HepG2 (cell line): Measurements from ENCODE around the gene NUDT2. TPM values are rescaled to one million over a fixed set of nuclear protein-coding genes. Genes with fewer than 3 reads are reported as not detected.

Experiments
- ATAC-seq: fragments of 200-7000 bp; cut with Tn5 transposase; 3 replicates; pipeline ENCODE4 v1.9.1; 2020; ENCODE audit warnings: mild to moderate bottlenecking, moderate library complexity
- BruUV-seq: library from RNA; stranded (reverse); fragments of 400-500 nt; replicated peaks from 2 replicates; lab custom pipeline; 2021; lab: Mats Ljungman, UMichigan
- CTCF ChIA-PET: fragments of 300-600 bp; formaldehyde crosslinking; extraction: SDS; loops from one replicate; lab custom pipeline; 2021; ENCODE audit warnings: low total read pairs, inconsistent platforms, low intra/inter-chr PET ratio; lab: Yijun Ruan, JAX
- POLR2A ChIA-PET: fragments of 350-600 bp; sonication (Branson Sonifier 250); formaldehyde crosslinking; loops from one replicate; lab custom pipeline; 2020; ENCODE audit warnings: antibody characterized with exemption, inconsistent platforms; lab: Yijun Ruan, JAX
- DNase-seq: peaks from one replicate; pipeline ENCODE4 v3.0.0-alpha.2; 2015; ENCODE audit warnings: low spot score
- FAIRE-seq: peaks from 3 replicates; lab custom pipeline; 2011; peaks lifted over from hg19 to GRCh38; lab: Jason Lieb, UNC
- H2AFZ ChIP-seq: one replicate; pipeline ENCODE4 v1.6.1; 2011; ENCODE audit warnings: low read length, inconsistent platforms
- H3K27ac ChIP-seq: fragments of 300-600 bp; 3 replicates; pipeline ENCODE4 v1.8.0; 2011; ENCODE audit warnings: mixed run types, mild to moderate bottlenecking, mixed read lengths, low read length, inconsistent platforms; ENCODE audit not compliant: insufficient read depth; ENCODE audit errors: extremely low read length
- H3K27me3 ChIP-seq, 2 experiments: fragments of 200-600 bp in 1 of 2; 2 replicates in 1 of 2; 3 replicates in 1 of 2; pipeline versions ENCODE4 v1.6.0 to v1.8.0; 2011; ENCODE audit warnings: low read length in 2 of 2, mild to moderate bottlenecking in 2 of 2, moderate library complexity in 2 of 2, inconsistent platforms in 1 of 2; ENCODE audit not compliant: insufficient read depth in 2 of 2, control insufficient read depth in 1 of 2
- H3K36me3 ChIP-seq, 2 experiments: fragments of 200-600 bp in 1 of 2; replicated peaks in 1 of 2; 2 replicates in 1 of 2; 3 replicates in 1 of 2; pipeline versions ENCODE4 v1.5.1 to v1.8.0; 2011; ENCODE audit warnings: low read length in 2 of 2, inconsistent platforms in 1 of 2; ENCODE audit not compliant: insufficient read depth in 2 of 2, control insufficient read depth in 1 of 2
- H3K4me1 ChIP-seq: 2 replicates; pipeline ENCODE4 v1.5.1; 2012; ENCODE audit warnings: low read length, inconsistent platforms; ENCODE audit not compliant: insufficient read depth
- H3K4me2 ChIP-seq: 2 replicates; pipeline ENCODE4 v1.6.0; 2011; ENCODE audit warnings: low read depth, low read length, inconsistent platforms
- H3K4me3 ChIP-seq, 3 experiments: fragments of 200-600 bp in 1 of 3; sonication (generic), shearing (Covaris generic) in 1 of 3; replicated peaks in 1 of 3; 2 replicates each; pipeline ENCODE4 v1.5.1; 2011 to 2016; ENCODE audit warnings: low read length in 3 of 3, inconsistent platforms in 2 of 3, low read depth in 2 of 3, mild to moderate bottlenecking in 2 of 3, control low read depth in 1 of 3, mixed read lengths in 1 of 3; ENCODE audit not compliant: insufficient read depth in 1 of 3
- H3K79me2 ChIP-seq: one replicate; pipeline ENCODE4 v1.6.1; 2011; ENCODE audit warnings: low read length, inconsistent platforms; ENCODE audit not compliant: insufficient read depth
- H3K9ac ChIP-seq: 2 replicates; pipeline ENCODE4 v1.6.0; 2011; ENCODE audit warnings: mild to moderate bottlenecking, low read depth, low read length, inconsistent platforms; ENCODE audit not compliant: insufficient read depth
- H3K9me3 ChIP-seq: 2 replicates; pipeline ENCODE4 v1.5.1; 2012; ENCODE audit warnings: mild to moderate bottlenecking, low read length
- H4K20me1 ChIP-seq: 2 replicates; pipeline ENCODE4 v1.6.0; 2011; ENCODE audit warnings: inconsistent platforms, mild to moderate bottlenecking, low read length, moderate library complexity; ENCODE audit not compliant: insufficient read depth
- HDAC1 ChIP-seq: sonication (generic); formaldehyde crosslinking; IDR thresholded peaks from 2 replicates; pipeline ENCODE4 v1.5.1; 2020; ENCODE audit warnings: mild to moderate bottlenecking, missing genetic modification reagents
- THRA ChIP-seq: sonication (generic); formaldehyde crosslinking; IDR thresholded peaks from 2 replicates; pipeline ENCODE4 v1.4.0; 2020; ENCODE audit warnings: missing genetic modification reagents, borderline replicate concordance
- ZBTB39 ChIP-seq: sonication (generic); formaldehyde crosslinking; IDR thresholded peaks from 2 replicates; pipeline ENCODE4 v1.5.0; 2020; ENCODE audit warnings: missing genetic modification reagents
- ZMYM4 ChIP-seq: sonication (generic); formaldehyde crosslinking; IDR thresholded peaks from 2 replicates; pipeline ENCODE4 v1.8.1; 2023; ENCODE audit warnings: mild to moderate bottlenecking, missing genetic modification reagents
- ZNF224 ChIP-seq: sonication (generic); formaldehyde crosslinking; IDR thresholded peaks from 2 replicates; pipeline ENCODE4 v1.5.0; 2020; ENCODE audit warnings: mild to moderate bottlenecking, missing genetic modification reagents
- WGBS: methylation state at CpG from one replicate; pipeline ENCODE4 v1.1.6; 2017; ENCODE audit warnings: low lambda C conversion rate; 5-methylcytosine and 5-hydroxymethylcytosine counted together
- in situ Hi-C: cut with HindIII; loops from 2 replicates; pipeline ENCODE4 v1.10.0; 2017; ENCODE audit warnings: low pct_unique_long_range_greater_than_20kb; ENCODE audit not compliant: extremely low pct_ligation_motif_present
- intact Hi-C: fragments of 100-400 bp; cut with micrococcal nuclease; formaldehyde crosslinking; loops from one replicate; pipeline ENCODE4 v1.10.0; 2022; ENCODE audit not compliant: unreplicated experiment
- polyA plus RNA-seq, 8 experiments: library from polyadenylated mRNA; depleted of rRNA in 3 of 8; stranded (reverse) in 7 of 8; unstranded in 1 of 8; fragments of >200 nt; fragmentation: Illumina TruSeq in 4 of 8; extraction: Trizol in 4 of 8; gene quantifications; 2 replicates each; pipeline versions ENCODE4 v1.2.1 to v1.2.3, GENCODE V29; 2011 to 2016; ENCODE audit warnings: low read depth in 4 of 8, missing spikeins in 1 of 8, mixed read lengths in 1 of 8; ENCODE audit not compliant: insufficient read depth in 1 of 8
- total RNA-seq, 5 experiments: library from RNA; depleted of rRNA; stranded (reverse); fragments of >200 nt; fragmentation: Illumina TruSeq; extraction: Trizol; gene quantifications; 2 replicates each; pipeline ENCODE4 v1.2.3, GENCODE V29; 2016; ENCODE audit warnings: low read depth in 1 of 5

The NUDT2 gene
- total and polyA plus RNA-seq, 2 of the 13 experiments (the other 11 are each of a cell fraction or from before 2014, with no cell fraction given) = 19.9 to 24.6 TPM

- ChIA-PET POLR2A (interaction anchor here (1.0 to 7.6 kb wide), 7 partner anchors 9 to 167 kb away, joined by 3 to 162 read pairs (median 10); partner anchors contain the start of gene MYORG), CTCF (interaction anchor here (7.1 kb wide), 1 partner anchor 43 kb away, joined by 143 read pairs; the partner anchor contains the start of gene MYORG)
- Histone ChIP-seq H3K4me1 (peaks cover 52% of the 10 kb centered on the region), H3K4me2 (peak overlapping the region; percentile 71), H3K27me3 (no peaks in the 10 kb centered on the region), H3K79me2 (peaks cover 2% of the 10 kb centered on the region), H3K27ac (peak overlapping the region; percentile 68), H3K4me3 (peak overlapping the region in 1 of 3 experiments; percentile 49; a peak in 2 of 6 replicates), H3K9ac (peak overlapping the region; percentile 59), H2AFZ (no peak overlapping the region), H3K9me3 (no peaks in the 10 kb centered on the region), H4K20me1 (no peaks in the 10 kb centered on the region), H3K36me3 (peaks cover 10% of the 10 kb centered on the region in 2 experiments; a peak in 4 of 5 replicates)
- peak; percentile 49 for ATAC-seq
- BruUV-seq = no TSS peak
- TF ChIP-seq HDAC1 (CRISPR knock-in tag) = no peak
- 0 out of 2 replicates have a peak, but pooled peaks have one; percentile 28 for TF ChIP-seq ZBTB39 (CRISPR knock-in tag)
- TF ChIP-seq THRA (CRISPR knock-in tag) = 0 out of 2 replicates have a peak, but pooled peaks have one; percentile 7
- 0 out of 2 replicates have a peak, but pooled peaks have one; percentile 23 for TF ChIP-seq ZMYM4 (CRISPR knock-in tag)
- TF ChIP-seq ZNF224 (CRISPR knock-in tag) = 0 out of 2 replicates have a peak, but pooled peaks have one; percentile 35
- DNase-seq = no peak
- in situ Hi-C loops (loop anchor here (5.0 kb wide), 1 partner anchor 42 kb away; the partner anchor contains the start of gene MYORG), intact Hi-C loops (loop anchor here (1.0 to 10.0 kb wide), 3 partner anchors 17 to 267 kb away; no protein-coding TSS in a partner anchor)
- 49% methylated on average over 2 of the region's 2 CpGs for WGBS
- no peak for FAIRE-seq
These were observed 5.5 kb downstream of the NUDT2 start for GRCh38 chr9:34334916-34335315.
